Measurements from ENCODE around the gene NAPG.
"Not testable (repeated sequence)": the region's sequence is repeated elsewhere in the genome, so short reads cannot be mapped to it uniquely, and the experiment has no call there.

GRCh38 chr18:10577842-10578572, 52.2 kb downstream of the NAPG start:
- not testable (repeated sequence) for TF ChIP-seq ELK1 (IDR thresholded peaks at IDR 0.05; ENCODE audit: low read depth, low read length); ZNF217 (IDR thresholded peaks at IDR 0.05); RBBP5 (conservative IDR thresholded peaks at IDR 0.05); RAD21 (IDR thresholded peaks at IDR 0.05; ENCODE audit: insufficient read depth, low read depth, low read length); SREBF1 (IDR thresholded peaks at IDR 0.05; ENCODE audit: low read length); CEBPZ (IDR thresholded peaks at IDR 0.05; ENCODE audit: low read depth, low read length); EP300 (IDR thresholded peaks at IDR 0.05; ENCODE audit: borderline replicate concordance in 1 of 2, control insufficient read depth in 1 of 2, low read depth in 2 of 2, low read length in 2 of 2); CTCF (IDR thresholded peaks at IDR 0.05 in 2 of 3, conservative IDR thresholded peaks at IDR 0.05 in 1 of 3; ENCODE audit: control insufficient read depth in 2 of 3, extremely low read depth in 1 of 3, insufficient read depth in 1 of 3, low read depth in 3 of 3, low read length in 3 of 3); EZH2 (IDR thresholded peaks at IDR 0.05; ENCODE audit: borderline replicate concordance, control insufficient read depth, low read depth, low read length); BACH1 (IDR thresholded peaks at IDR 0.05; ENCODE audit: borderline replicate concordance); ZNF384 (IDR thresholded peaks at IDR 0.05; ENCODE audit: borderline replicate concordance, low read depth, low read length)

Data from GM12878 (cell line).